NOMO-1 treated with dmso at 0.1 percent for 144 hours (cell line): ENCODE data around the gene SLC39A12.
"Not testable (repeated sequence)": the region's sequence is repeated elsewhere in the genome, so short reads cannot be mapped to it uniquely, and the experiment has no call there.

Experiments
- DNase-seq: peaks from one replicate; lab custom pipeline; 2025; ENCODE audit not compliant: unreplicated experiment; lab: John Stamatoyannopoulos, UW

Gene SLC39A12

DNA sequence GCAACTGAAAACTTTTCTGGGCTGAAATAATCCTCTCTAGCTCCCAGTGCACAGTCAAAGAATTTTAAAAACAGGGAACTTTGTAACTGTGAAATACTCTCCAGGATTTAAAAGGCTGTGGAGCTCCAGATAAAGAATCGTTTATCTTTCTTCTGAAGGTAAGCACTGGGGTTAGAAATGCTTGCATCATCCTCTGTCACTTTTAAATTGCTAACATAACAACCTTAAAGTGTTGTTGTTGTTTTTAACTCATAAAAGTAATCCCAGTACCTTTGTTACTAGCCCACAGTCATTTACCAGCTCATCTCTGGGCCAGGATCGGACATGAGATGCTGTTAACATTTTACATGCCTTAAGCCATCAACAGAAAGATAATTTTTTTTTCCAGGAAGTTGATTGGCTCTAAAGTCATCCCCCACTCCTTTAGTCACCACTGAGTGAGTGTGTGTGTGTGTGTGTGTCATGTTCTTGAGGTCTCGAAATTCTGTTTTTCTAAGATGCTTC is at the start of gene SLC39A12:
TSS of gene SLC39A12 (plus strand) at position 51 of the 504 bp plus-strand sequence. CDS start 1,359 bp downstream, outside the sequence.
- DNase-seq = no peak

DNA sequence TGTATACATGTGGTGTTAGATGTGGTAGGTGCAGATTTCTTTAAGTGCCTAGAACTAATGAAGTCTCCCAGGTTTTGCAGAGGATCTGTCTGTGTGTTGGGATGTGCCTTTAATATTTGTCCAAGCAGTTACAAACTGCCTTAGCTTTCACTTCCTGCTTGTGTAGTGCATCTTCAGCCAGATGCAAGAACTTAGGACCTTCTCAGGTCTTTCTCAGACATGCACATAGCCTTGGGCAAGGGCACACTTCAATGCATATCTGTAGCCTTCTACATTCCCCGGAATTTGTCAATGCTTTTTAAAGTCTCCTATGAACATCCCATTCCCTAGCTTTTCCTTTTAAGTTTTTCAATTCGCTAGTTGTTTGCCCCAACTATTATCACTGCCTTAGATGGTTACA is 47.2 kb upstream of the SLC39A12 start:
- peak; percentile 1 for DNase-seq

DNA sequence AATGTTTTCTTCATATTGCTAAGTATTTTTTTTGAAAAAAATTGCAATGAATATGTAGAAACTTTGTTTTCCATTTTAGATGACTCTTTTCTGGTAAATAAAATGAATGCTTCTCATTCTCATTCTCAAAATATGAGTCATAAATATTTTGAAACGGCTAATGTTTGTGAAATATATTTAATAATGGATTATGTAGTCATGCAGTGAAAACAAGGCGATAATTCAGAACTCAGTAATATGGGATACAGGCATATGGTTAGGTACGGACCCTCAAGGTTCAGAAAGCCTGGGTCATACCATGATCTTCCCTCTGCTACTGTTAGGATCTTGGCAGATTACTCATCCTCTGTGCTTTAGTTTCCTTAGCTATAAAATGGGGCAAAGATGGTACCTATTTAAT is 46.2 kb upstream of the SLC39A12 start:
- no peak for DNase-seq

DNA sequence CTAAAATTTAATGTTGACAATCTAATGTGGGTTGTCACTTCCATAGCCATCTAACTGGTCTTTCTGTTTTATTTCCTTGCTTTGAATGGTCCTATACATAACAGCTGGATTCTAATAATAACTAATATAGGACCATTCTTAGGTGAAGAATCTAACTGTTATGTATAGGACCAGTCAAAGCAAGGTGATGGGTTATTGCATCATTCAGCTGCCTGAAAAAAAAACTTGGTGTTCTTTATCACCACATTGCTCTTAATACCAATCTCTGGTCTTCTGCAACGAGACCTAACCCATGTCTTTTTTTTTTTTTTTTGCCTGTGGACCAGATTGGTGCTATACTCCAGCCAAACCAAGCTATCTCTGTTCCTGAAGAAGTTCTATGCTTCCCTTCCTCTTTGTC is 45.7 kb upstream of the SLC39A12 start:
- DNase-seq = no peak

DNA sequence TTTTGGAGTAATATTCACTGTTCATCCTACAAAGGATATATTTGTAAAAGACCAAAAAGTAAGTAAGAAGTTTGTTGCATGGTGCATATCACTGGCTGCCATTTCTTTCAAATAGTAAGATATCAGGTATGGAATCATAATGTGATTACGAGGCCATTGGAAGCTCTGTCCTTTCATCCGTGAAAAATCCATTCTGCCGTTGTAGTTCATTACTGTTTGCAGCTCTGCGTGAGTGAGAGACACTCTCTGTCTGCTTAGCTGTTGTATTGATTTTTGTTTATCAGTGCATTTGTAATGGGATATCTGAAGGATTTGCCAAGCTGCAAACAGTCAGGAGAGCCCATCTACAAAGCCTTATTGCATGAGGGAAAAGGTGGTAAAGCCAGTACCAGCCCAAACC is 44.1 kb upstream of the SLC39A12 start:
- no peak for DNase-seq

DNA sequence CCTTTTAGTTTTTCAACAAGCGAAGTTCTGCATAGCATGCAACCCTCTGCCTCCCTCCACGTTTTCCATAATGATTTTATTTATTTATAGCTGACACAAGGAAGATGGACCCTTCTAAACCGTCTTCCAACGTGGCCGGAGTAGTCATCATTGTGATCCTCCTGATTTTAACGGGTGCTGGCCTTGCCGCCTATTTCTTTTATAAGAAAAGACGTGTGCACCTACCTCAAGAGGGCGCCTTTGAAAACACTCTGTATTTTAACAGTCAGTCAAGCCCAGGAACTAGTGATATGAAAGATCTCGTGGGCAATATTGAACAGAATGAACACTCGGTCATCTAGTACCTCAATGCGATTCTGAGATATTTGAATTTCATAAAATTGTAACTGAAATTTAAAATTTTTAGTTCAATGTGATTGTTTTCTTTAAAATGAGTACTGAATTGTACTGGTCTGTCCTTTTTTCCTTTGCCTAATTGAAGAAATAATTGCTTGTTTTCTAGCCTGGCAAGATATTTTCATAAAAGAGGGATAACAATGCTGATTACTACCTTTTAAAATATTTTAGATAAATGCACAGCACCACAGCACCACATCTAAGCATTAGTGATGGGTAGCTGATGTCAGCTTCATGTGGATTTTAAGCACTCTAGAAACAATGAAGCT is 41.5 kb upstream of the SLC39A12 start:
- peak; percentile 63 for DNase-seq

DNA sequence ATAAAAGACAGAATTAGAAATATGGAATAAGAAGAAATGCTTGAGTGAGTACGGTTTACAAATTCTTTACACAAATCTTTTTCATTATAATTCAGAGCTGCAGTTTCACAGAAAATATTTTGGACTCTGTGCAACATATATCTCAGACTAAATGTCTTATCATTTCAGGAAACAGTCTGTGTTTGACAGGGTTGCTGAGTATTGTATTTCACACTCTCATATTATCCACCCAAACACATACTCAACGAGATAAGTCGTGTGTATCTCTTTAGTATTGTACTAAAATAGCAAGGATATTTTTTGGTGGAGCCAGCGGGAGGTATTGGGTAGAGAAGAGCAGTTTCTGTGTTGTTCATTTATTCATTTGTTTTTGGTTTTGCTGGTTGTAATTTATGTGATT is 39.0 kb upstream of the SLC39A12 start:
- DNase-seq = no peak

DNA sequence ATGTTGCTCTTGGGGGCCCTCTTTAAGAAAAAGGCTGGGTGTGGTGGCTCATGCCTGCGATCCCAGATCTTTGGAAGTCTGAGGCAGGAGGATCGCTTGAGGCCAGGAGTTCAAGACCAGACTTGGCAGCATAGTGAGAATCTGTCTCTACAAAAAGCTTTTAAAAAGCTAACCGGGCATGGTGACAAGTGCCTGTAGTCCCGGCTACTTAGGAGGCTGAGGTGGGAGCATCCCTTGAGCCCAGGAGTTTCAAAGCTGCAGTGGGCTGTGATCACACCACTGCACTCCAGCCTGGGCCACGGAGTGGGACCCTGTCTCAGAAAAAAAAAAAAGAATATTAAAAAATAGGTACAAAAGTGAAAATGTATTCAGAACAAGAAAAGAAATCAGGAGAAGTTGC is 38.1 kb upstream of the SLC39A12 start:
- DNase-seq = no peak

DNA sequence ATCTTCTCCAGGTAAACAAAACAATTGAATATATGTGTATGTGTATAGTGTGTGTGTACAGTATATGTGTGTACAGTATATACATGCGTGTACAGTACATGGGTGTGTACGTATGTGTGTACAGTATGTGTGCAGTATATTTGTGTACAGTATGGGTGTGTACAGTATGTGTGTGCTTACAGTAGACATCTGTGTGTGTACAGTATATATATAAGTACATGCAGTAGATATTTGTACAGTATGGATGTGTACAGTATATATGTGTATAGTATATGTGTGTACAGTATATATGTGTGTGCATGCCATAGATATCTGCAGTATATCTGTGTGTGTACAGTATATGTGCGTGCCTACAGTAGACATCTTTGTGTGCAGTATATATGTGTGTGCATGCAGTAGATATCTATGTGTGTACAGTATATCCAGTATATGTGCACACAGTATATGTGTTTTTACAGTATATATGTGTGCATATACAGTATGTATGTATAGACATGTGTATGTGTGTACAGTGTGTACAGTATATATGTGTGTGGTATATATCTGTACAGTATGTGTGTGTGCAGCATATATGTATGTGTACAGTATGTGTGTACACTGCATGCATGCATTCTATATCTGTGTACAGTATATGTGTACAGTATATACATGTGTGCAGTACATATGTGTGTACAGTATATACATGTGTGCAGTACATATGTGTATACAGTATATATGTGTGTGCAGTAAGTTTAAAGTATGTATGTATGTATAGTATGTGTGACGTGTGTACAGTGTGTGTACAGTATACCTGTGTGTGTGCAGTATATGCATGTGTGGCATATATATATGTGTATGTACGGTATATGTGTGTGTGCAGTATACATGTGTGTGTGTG is 37.3 kb upstream of the SLC39A12 start:
- DNase-seq = no peak

DNA sequence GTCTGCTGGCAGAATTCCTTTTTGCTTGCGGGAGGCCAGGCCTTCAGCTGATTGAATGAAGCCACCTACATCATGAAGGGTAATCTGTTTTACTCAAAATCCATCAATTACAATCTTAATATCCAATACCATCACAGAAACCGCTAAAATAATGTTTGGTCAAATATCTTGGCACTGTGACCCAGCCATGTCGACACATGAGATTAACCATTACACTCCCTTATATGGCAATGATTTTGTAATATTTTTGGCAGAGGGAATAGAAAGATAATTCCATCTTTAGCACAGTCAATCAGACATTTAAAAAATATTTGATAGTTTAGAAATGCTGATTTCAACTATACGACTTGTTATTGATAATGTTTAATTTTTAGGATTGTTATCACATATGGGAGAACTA is 36.5 kb upstream of the SLC39A12 start:
- no peak for DNase-seq

DNA sequence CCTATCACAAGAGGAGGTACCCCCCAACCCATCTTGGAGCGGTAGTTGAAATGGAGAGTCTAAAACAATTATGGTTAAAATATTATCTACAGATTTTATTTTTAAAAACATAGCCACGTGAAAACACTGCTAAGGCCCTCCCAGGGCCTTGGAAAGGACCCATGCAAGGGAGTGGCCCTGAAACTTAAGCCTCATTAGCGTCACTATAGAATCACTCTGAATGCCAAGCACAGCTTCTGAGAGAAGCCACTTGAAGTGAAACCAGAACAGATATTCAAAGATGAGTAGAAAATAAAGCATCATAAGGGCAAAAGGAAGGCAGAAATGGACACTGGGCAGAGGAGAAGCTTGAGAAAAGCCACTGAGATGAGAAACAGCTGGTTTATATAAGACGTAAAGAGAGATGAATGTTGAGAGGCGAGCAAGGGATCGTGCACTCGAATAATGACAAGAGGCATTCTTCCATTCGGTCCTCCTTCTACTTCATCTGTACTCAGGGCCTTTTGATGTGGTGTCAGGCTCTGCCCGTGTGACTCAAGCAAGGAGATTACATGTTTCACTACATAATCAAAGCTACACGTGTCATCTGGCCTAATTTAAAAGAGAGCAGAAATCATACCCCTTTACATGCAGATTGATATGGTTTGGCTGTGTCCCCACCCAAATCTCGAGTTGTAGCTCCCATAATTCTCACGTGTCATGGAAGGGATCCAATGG is 33.4 kb upstream of the SLC39A12 start:
- DNase-seq = no peak

DNA sequence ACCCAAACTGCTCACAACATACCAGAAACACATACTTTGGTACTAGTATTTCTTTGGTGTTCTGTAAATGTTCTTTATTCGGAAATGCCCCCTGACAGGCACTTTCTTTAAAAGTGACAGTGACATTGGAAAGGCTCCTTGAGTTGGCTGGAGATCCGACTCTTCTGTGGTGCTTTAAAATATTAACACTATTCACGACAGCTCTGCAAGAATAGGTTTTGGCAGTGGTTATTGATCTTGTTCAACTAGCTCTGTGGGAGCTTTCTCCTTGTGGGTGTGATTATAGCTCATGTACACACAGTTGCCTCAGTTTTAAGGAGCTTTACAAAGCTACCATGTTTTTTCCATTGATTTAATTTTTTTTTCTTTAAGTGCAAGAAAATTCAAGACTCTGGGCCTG is 30.3 kb upstream of the SLC39A12 start:
- DNase-seq = no peak

DNA sequence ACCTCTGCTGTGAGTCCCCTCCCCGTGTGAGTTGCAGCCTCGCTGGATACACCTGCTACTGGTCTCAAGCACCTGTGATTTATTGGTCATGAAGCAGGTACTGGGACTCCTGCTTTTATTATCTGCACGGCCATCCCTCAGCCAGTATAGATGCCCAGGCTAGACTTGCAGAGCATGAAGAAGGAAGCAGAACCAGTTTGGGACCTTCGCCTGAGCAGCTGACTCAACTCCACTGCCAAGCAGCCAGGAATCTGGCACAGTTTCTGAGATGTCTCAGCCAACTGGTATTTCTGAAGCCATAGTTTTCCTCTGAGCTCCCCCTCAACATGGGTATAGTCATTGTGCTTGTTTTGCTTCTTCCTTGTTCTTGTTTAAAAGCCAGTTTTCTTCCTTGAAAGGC is 28.0 kb upstream of the SLC39A12 start:
- no peak for DNase-seq

DNA sequence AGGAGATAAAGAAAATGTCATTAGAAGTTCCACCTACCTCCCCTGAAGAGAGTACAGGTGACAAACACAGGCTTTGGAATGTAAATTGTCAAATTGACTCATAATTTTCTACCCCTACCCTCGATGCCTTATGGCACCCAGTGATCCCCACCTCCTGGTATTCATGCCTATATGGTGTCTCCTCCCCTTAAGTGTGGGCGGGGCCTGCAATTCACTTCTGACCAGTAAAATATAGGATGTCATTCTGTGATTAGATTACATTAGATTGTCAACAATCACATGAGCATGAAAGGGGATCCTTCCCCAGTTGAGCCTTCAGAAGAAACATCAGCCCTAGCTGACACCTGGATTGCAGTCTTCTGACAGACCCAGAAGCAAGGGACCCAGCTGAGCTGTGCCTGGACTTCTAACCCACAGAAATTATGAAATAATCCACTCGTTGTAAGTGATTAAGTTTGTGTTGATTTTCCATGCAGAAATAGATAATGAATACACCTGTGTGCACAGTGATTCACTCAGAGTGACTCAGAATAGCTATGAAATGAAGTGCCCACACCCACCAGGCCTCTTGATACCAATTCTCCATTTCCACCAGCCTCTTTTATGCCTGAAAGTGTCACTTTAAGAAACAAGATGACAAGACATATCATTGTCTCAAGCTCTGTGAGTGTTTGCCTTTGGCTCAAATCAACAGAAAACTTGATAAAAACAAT is 8.5 kb upstream of the SLC39A12 start:
- DNase-seq = no peak

DNA sequence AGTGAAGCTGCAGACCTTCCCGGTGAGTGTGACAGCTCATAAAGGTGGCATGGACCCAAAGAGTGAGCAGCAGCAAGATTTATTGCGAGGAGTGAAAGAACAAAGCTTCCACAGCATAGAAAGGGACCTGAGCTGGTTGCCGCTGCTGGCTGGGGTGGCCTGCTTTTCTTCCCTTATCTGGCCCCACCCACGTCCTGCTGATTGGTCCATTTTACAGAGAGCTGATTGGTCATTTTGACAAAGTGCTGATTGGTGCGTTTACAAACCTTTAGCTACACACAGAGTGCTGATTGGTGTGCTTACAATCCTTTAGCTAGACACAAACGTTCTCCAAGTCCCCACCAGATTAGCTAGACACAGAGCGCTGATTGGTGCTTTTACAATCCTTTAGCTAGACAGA is 1.4 kb upstream of the SLC39A12 start:
- DNase-seq = not testable (repeated sequence)

DNA sequence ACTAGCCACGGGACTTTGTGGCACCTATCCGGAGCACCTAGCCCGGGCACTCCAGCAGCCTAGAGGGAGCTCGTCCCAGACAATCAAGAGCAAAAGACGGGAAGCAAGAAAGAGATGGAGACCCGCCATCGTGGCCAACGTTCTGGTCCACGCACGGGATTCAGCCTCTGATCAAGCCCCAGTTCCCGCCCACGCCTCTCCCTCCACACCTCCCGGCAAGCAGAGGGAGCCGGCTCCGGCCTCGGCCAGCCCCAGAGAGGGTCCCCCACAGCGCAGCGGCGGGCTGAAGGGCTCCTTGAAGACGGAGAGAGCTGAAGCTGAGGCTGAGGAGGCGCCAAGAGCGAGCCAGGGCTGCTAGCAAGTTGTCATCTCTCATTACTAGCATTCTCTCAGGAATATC is 992 bp upstream of the SLC39A12 start:
- DNase-seq = no peak

DNA sequence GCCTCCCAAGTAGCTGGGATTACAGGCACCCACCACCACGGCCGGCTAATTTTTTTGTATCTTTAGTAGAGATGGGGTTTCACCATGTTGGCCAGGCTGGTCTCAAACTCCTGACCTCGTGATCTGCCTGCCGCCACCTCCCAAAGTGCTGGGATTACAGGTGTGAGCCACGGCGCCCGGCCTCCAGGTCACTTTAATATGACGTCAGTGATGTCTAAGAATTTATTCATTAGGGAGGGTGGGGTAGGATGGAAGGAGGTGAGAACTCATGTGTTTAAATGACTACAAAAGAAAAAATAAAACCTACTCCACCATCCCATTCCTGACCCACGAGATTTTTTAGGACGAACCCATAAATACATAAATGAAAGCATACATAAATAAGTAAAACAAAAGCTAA is 2.7 kb downstream of the SLC39A12 start:
- not testable (repeated sequence) for DNase-seq

DNA sequence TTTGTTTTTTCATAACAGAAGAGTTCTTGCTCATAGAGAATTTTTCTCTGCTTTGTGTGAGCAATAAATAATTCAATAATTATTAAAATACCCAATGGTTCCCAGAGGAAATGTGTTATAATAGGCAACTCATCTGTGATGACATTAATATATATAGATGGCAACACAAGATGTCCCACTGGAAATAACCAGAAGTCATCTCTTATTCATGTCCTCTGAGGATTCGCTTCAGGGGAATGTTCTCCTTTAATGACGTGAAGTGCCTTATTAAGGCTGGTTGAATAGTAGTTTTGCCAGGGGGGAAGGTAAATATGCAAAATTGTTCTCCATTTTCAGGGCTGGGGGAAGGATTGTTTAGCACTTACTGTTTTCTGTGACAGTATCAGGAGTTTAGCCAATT is 3.1 kb downstream of the SLC39A12 start:
- no peak for DNase-seq

DNA sequence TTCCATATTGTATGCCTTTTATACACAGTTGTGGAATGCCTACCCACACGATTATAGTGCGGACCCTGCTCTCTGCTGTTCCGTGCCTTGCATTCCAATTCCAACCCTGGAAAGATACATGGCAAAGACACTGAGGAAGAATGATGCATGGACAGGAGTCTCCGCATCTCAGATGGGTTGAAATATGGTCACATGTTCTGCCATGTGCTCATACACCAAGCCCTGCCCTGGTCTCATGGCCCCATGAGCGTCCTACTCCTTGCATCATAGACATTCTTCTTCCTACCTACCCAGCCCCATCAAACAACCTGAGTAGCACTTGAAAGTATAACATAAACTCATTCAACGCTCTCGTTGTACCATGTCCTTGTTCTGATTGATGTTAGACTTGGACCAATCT is 6.3 kb downstream of the SLC39A12 start:
- no peak for DNase-seq

DNA sequence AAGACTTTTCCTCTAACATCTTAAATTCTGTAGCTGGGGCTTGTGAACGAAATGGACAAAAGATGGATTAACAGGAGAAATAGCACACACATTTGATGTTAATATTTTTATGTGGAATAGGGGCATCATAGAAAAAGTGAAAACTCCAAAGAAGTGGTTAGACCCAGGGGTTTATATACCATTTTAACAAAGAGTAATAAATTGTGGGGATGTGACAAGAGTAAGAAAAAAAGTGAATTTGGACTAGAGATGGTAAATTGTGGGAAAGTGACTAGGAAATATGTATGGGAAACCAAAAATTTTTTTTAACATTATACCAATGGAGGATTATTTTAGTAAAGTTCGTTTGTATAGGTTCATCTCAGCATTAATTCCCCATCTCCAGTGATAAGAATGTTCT is 8.2 kb downstream of the SLC39A12 start:
- no peak for DNase-seq
